HAP-1 (cell line): Measurements from ENCODE around the gene ENO2.

Experiments
- DNase-seq, 2 experiments: peaks; one replicate each; pipeline ENCODE4 v3.0.0-alpha.2; 2016 to 2020; ENCODE audit warnings: low spot score in 2 of 2
- H3K27me3 ChIP-seq: fragments of 250-450 bp; sonication (Bioruptor Pico); 2 replicates; pipeline ENCODE4 v1.5.1; 2020; ENCODE audit warnings: low read depth, mild to moderate bottlenecking, moderate library complexity
- H3K36me3 ChIP-seq: fragments of 250-450 bp; sonication (Bioruptor Pico); replicated peaks from 2 replicates; pipeline ENCODE4 v1.5.1; 2020; ENCODE audit warnings: mild to moderate bottlenecking
- H3K4me1 ChIP-seq: fragments of 250-450 bp; sonication (Bioruptor Pico); 2 replicates; pipeline ENCODE4 v1.5.1; 2020; ENCODE audit warnings: mild to moderate bottlenecking
- H3K4me3 ChIP-seq: fragments of 250-450 bp; sonication (Bioruptor Pico); 2 replicates; pipeline ENCODE4 v1.5.1; 2020; ENCODE audit warnings: mild to moderate bottlenecking, moderate library complexity
- H3K9me3 ChIP-seq: fragments of 250-450 bp; sonication (Bioruptor Pico); 2 replicates; pipeline ENCODE4 v1.5.1; 2020; ENCODE audit warnings: mild to moderate bottlenecking, moderate library complexity
- in situ Hi-C: fragments of 300-500 bp; cut with MboI; formaldehyde crosslinking; loops from 3 replicates; pipeline ENCODE4 v1.14.3; 2020; ENCODE audit warnings: low sequenced_read_pairs, inconsistent platforms, mixed read lengths

ENO2 gene

GRCh38 chr12:6938353-6939190 lies 24.2 kb downstream of the ENO2 start:
- Histone ChIP-seq H3K4me3 (peak overlapping the region; percentile 67), H3K36me3 (peaks cover 66% of the 10 kb centered on the region), H3K9me3 (no peaks in the 10 kb centered on the region), H3K4me1 (peaks cover 13% of the 10 kb centered on the region), H3K27me3 (no peaks in the 10 kb centered on the region)
- in situ Hi-C loops = no loop called here
- DNase-seq = no peak

- no peaks in the 10 kb centered on the region for H3K9me3 ChIP-seq
- no peak overlapping the region for H3K4me3 ChIP-seq
- in situ Hi-C loops = no loop called here
- peaks cover 13% of the 10 kb centered on the region for H3K4me1 ChIP-seq
- no peak for DNase-seq
- no peaks in the 10 kb centered on the region for H3K27me3 ChIP-seq
- peaks cover 60% of the 10 kb centered on the region for H3K36me3 ChIP-seq
Observed at GRCh38 chr12:6939191-6939540, 24.8 kb downstream of the ENO2 start.

- peaks cover 39% of the 10 kb centered on the region for H3K36me3 ChIP-seq
- no peaks in the 10 kb centered on the region for H3K9me3 ChIP-seq
- in situ Hi-C loops = loop anchor here (5.0 to 10.0 kb wide), 2 partner anchors 74 to 174 kb away; partner anchors contain the start of gene TPI1
- no peak overlapping the region for H3K4me3 ChIP-seq
- H3K4me1 ChIP-seq = peaks cover 23% of the 10 kb centered on the region
- no peaks in the 10 kb centered on the region for H3K27me3 ChIP-seq
- DNase-seq = no peak
Observed at GRCh38 chr12:6941267-6941666, 26.9 kb downstream of the ENO2 start.

DNA sequence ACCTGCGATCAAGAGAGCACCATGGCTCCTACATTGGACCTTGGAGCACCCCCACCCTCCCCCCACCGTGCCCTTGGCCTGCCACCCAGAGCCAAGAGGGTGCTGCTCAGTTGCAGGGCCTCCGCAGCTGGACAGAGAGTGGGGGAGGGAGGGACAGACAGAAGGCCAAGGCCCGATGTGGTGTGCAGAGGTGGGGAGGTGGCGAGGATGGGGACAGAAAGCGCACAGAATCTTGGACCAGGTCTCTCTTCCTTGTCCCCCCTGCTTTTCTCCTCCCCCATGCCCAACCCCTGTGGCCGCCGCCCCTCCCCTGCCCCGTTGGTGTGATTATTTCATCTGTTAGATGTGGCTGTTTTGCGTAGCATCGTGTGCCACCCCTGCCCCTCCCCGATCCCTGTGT lies 27.4 kb downstream of the ENO2 start:
- no peaks in the 10 kb centered on the region for H3K9me3 ChIP-seq
- no peak overlapping the region for H3K4me3 ChIP-seq
- no peak for DNase-seq
- in situ Hi-C loops = loop anchor here (5.0 to 10.0 kb wide), 2 partner anchors 74 to 173 kb away; partner anchors contain the start of gene TPI1
- peaks cover 36% of the 10 kb centered on the region for H3K36me3 ChIP-seq
- H3K27me3 ChIP-seq = no peaks in the 10 kb centered on the region
- H3K4me1 ChIP-seq = peaks cover 20% of the 10 kb centered on the region

DNA sequence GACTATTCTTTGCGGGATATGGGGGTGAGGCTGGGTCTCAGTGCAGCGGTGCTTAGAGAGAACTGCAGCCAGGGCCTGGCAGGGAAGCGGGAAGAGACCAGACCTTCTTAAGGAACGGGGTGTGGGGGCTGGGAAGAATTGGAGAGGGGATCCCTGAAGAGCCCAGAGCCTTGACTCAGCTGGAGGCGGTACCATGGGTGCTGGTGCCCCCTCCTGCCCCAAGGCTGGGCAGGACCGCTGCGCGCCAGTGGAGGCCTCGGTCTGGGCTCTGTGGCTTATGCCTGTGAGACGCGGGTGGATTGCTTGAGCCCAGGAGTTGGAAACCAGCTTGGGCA lies 27.9 kb downstream of the ENO2 start:
- in situ Hi-C loops = loop anchor here (5.0 to 10.0 kb wide), 2 partner anchors 75 to 173 kb away; partner anchors contain the start of gene TPI1

GRCh38 chr12:6943389-6943721 lies 29.0 kb downstream of the ENO2 start:
- in situ Hi-C loops = loop anchor here (5.0 to 10.0 kb wide), 2 partner anchors 76 to 171 kb away; partner anchors contain the start of gene TPI1
- DNase-seq = peak; percentile 89 to 91
- Histone ChIP-seq H3K4me3 (peak overlapping the region; percentile 50), H3K27me3 (no peaks in the 10 kb centered on the region), H3K4me1 (peaks cover 16% of the 10 kb centered on the region), H3K36me3 (peaks cover 32% of the 10 kb centered on the region), H3K9me3 (no peaks in the 10 kb centered on the region)

More for the DNA sequence above, 27.9 kb downstream of the ENO2 start:
- Histone ChIP-seq H3K9me3 (no peaks in the 10 kb centered on the region), H3K36me3 (peaks cover 32% of the 10 kb centered on the region), H3K4me3 (no peak overlapping the region), H3K27me3 (no peaks in the 10 kb centered on the region), H3K4me1 (peaks cover 18% of the 10 kb centered on the region)
- DNase-seq = no peak

- peak; percentile 92 to 95 for DNase-seq
- Histone ChIP-seq H3K9me3 (no peaks in the 10 kb centered on the region), H3K27me3 (no peaks in the 10 kb centered on the region), H3K4me3 (peak within 1 kb of the TSS; percentile 50), H3K4me1 (peaks cover 16% of the 10 kb centered on the region), H3K36me3 (peaks cover 27% of the 10 kb centered on the region)
- in situ Hi-C loops = loop anchor here (5.0 to 10.0 kb wide), 2 partner anchors 77 to 171 kb away; partner anchors contain the start of gene TPI1
Observed at GRCh38 chr12:6943722-6944380, 29.5 kb downstream of the ENO2 start, which contains the start of the genes C12orf57 and RNU7-1. Gene C12orf57 (plus strand): TSS chr12:6944022. CDS start chr12:6944122, 100 bp downstream. Gene RNU7-1 (plus strand): TSS chr12:6943816.

DNA sequence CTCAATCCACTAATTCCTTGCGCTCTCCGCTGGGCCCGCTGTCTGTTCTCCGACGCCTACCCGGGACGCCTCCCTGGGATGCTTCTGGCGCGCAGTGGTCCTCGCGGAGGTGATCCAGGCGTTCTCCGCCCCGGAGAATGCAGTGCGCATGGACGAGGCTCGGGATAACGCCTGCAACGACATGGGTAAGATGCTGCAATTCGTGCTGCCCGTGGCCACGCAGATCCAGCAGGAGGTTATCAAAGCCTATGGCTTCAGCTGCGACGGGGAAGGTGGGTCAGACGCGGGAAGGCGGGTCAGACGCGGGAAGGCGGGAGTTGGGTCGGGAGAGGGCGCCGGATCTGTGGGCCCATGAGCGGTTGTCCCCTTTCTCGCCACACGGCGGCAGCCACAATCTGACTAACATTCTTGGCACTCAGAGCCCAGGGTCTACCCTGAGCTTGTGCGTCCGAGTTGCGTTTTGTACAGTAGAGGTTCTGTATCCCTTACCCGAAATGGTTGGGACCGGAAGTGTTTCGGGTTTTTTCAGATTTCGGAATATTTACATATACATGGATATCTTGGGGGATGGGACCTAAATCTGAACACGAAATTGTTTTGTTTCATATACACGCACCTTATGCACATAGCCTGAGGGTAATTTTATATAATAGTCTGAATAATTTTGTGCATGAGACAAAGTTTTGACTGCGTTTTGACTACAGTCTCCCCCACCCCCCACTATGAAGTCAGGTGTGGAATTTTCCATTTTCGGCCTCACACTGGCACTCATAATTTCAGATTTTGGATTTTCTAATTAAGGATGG lies 30.2 kb downstream of the ENO2 start:
- no peaks in the 10 kb centered on the region for H3K9me3 ChIP-seq
- peaks cover 19% of the 10 kb centered on the region for H3K36me3 ChIP-seq
- DNase-seq = peak; percentile 93 to 95
- in situ Hi-C loops = loop anchor here (5.0 to 10.0 kb wide), 2 partner anchors 77 to 170 kb away; partner anchors contain the start of gene TPI1
- H3K27me3 ChIP-seq = no peaks in the 10 kb centered on the region
- peaks cover 16% of the 10 kb centered on the region for H3K4me1 ChIP-seq
- peak overlapping the region; percentile 50 for H3K4me3 ChIP-seq

- no peaks in the 10 kb centered on the region for H3K27me3 ChIP-seq
- in situ Hi-C loops = loop anchor here (10.0 kb wide), 1 partner anchor 169 kb away; no protein-coding TSS in a partner anchor
- no peak overlapping the region for H3K4me3 ChIP-seq
- no peak for DNase-seq
- peaks cover 16% of the 10 kb centered on the region for H3K4me1 ChIP-seq
- peaks cover 11% of the 10 kb centered on the region for H3K36me3 ChIP-seq
- H3K9me3 ChIP-seq = no peaks in the 10 kb centered on the region
Observed at GRCh38 chr12:6945613-6946012, 31.2 kb downstream of the ENO2 start.

DNA sequence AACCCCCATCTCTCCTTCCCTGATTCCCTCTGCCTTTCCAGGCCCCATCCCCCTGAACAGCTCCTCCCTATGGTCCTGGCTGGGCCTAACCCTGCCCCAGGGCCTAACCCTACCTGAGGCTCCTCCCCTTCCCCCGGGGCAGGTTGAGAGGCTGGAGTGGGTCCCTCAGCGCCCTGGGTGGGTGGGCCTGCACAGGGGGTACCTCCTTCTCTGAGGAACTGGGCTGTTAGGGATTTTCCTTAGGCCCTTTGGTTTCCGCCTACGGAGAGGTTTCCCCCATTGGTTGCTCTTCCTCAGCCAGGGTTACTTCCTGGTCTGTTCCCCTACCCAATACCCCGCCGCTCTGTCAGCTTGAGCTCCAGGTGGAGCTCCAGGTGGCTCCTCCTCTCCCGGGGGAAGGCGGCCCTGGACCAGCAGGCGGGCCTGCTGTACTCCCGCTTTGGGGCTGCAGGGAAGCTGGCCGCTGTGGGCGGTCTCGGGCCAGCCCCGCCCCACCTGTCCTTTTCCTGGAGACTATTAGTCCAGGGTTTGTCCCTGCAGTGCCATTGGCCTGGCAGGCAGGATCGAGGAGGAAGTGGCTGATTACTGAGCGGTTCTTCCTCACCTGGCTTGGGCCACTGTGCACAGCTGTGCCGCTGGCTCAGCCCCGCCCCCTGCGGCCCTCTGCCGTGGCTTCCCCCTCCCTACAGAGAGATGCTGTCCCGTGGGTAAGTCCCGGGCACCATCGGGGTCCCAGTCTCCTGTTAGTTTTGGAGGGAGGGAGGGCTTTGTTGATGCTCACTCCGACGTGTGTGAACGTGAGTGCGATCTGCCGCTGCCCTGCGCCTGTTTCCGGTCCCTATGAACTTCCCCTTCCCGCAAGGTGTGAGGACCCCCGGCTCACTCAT lies 31.9 kb downstream of the ENO2 start:
- in situ Hi-C loops = loop anchor here (10.0 kb wide), 1 partner anchor 169 kb away; no protein-coding TSS in a partner anchor

DNA sequence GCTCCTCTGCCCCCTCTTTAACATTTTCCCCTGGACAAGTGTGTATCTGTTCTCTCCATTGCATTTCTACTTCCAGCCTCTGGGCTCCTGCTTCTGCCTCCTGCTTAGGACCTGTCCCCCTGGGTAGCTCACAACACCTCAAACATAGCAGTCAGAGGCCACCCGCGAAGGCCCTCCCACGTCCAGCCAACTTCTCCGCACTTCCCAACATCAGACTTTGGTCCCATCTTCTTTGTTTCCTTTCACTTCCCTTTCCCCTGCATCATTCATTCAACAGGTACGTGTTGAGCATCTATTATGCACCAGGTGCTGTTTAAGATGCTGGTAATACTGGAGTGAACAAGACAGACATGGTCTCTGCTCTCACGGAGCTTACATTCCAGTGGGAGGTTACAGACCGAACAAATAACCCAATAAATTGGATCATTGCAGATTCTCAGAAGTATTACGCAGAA lies 32.6 kb downstream of the ENO2 start:
- H3K9me3 ChIP-seq = no peaks in the 10 kb centered on the region
- H3K27me3 ChIP-seq = no peaks in the 10 kb centered on the region
- DNase-seq = no peak
- peaks cover 16% of the 10 kb centered on the region for H3K4me1 ChIP-seq
- no peaks in the 10 kb centered on the region; the same call in 1 of the 2 replicates for H3K36me3 ChIP-seq
- H3K4me3 ChIP-seq = no peak overlapping the region
- in situ Hi-C loops = loop anchor here (10.0 kb wide), 1 partner anchor 168 kb away; no protein-coding TSS in a partner anchor

More for the DNA sequence above, 31.9 kb downstream of the ENO2 start:
- Histone ChIP-seq H3K27me3 (no peaks in the 10 kb centered on the region), H3K4me1 (peaks cover 16% of the 10 kb centered on the region), H3K4me3 (no peak overlapping the region), H3K9me3 (no peaks in the 10 kb centered on the region), H3K36me3 (peaks cover 5% of the 10 kb centered on the region)
- DNase-seq = peak in 1 of 2 experiments; percentile 77

DNA sequence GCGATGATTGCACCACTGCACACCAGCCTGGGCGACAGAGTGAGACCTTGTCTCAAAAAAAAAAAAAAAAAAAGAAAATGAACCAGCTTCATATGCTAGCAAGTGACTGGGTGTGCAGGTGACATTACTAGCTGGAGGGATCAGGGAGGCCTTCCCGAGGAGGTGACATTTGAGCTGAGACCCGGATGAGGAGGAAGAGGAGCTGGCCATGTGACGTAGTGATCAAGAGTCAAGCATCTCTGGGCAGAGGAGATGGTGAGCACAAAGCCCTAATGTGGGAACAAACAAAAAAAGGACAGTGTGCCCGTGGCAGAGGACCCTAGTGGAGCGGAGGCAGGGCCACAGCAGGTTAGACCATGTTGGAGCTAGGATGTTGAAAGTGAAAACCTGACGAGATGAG lies 33.2 kb downstream of the ENO2 start:
- Histone ChIP-seq H3K36me3 (no peaks in the 10 kb centered on the region; the same call in 1 of the 2 replicates), H3K9me3 (no peaks in the 10 kb centered on the region), H3K4me1 (peaks cover 16% of the 10 kb centered on the region), H3K4me3 (no peak overlapping the region), H3K27me3 (no peaks in the 10 kb centered on the region)
- in situ Hi-C loops = loop anchor here (10.0 kb wide), 1 partner anchor 167 kb away; no protein-coding TSS in a partner anchor
- DNase-seq = no peak
